Osteoblast (primary cell): Measurements from ENCODE around the gene RANBP17. TPM values are rescaled to one million over a fixed set of nuclear protein-coding genes. Genes with fewer than 3 reads are reported as not detected.
"Not testable (repeated sequence)": the region's sequence is repeated elsewhere in the genome, so short reads cannot be mapped to it uniquely, and the experiment has no call there.

Experiments used
- DNase-seq: peaks from one replicate; pipeline ENCODE4 v3.0.0; 2011; ENCODE audit warnings: low spot score, mixed read lengths; ENCODE audit not compliant: insufficient read length; ENCODE audit errors: missing footprints
- H2AFZ ChIP-seq: 2 replicates; pipeline ENCODE4 v1.6.0; 2011; ENCODE audit warnings: mild to moderate bottlenecking, low read length
- H3K27ac ChIP-seq: 2 replicates; pipeline ENCODE4 v1.5.1; 2011; ENCODE audit warnings: mild to moderate bottlenecking, low read depth, low read length, moderate library complexity
- H3K27me3 ChIP-seq: 2 replicates; pipeline ENCODE4 v1.6.0; 2012; ENCODE audit warnings: mild to moderate bottlenecking, control low read depth, inconsistent platforms, low read length, moderate library complexity; ENCODE audit not compliant: insufficient read depth
- H3K36me3 ChIP-seq: 2 replicates; pipeline ENCODE4 v1.5.1; 2011; ENCODE audit warnings: mild to moderate bottlenecking, low read length, control low read depth, moderate library complexity; ENCODE audit not compliant: insufficient read depth
- H3K4me1 ChIP-seq: 2 replicates; pipeline ENCODE4 v1.5.1; 2011; ENCODE audit warnings: mild to moderate bottlenecking, low read length, control low read depth, moderate library complexity; ENCODE audit not compliant: insufficient read depth
- H3K4me2 ChIP-seq: 2 replicates; pipeline ENCODE4 v1.6.0; 2011; ENCODE audit warnings: mild to moderate bottlenecking, low read length; ENCODE audit not compliant: insufficient read depth
- H3K4me3 ChIP-seq: fragments of 200-600 bp; sonication (generic); 3 replicates; pipeline ENCODE4 v1.5.1; 2012; ENCODE audit warnings: mild to moderate bottlenecking, low read length, inconsistent platforms; ENCODE audit not compliant: insufficient read depth
- H3K79me2 ChIP-seq: 2 replicates; pipeline ENCODE4 v1.6.0; 2012; ENCODE audit warnings: mild to moderate bottlenecking, low read length, control low read depth, inconsistent platforms; ENCODE audit not compliant: insufficient read depth
- H3K9me3 ChIP-seq: 2 replicates; pipeline ENCODE4 v1.5.1; 2011; ENCODE audit warnings: low read depth, low read length, control low read depth
- H4K20me1 ChIP-seq: 2 replicates; pipeline ENCODE4 v1.6.0; 2012; ENCODE audit warnings: mild to moderate bottlenecking, low read length, control low read depth; ENCODE audit not compliant: insufficient read depth
- total RNA-seq: library from RNA; depleted of rRNA; stranded (reverse); fragments of >200 nt; gene quantifications from 2 replicates; pipeline ENCODE4 v1.2.3, GENCODE V29; 2012
- TF ChIP-seq, protein P1 (sequence below): IDR thresholded peaks from 2 replicates; pipeline ENCODE4 v1.5.1; 2011; ENCODE audit warnings: mild to moderate bottlenecking, low read depth, low read length, moderate library complexity; ENCODE audit errors: extremely low read depth

Gene RANBP17
- total RNA-seq, 1 donor: 4.0 TPM

DNA sequence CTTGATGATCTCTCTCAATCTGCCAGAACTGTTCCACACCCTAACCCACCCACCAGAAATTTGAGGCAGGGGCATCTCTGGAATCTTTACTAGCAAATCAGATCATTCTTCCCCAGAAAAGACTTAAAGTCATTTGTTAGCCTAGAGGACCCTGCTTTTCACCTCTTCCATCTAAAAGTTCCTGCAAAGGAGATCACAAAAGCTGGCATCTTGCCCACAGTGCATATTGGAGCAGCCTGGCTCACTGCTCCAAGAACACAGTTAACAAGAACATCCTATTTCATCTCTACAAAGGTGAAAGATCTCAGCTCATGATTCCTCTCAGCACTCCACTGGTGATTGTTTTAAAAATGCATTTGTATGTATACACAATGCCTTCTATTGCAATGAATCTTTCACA is 42.0 kb upstream of the RANBP17 start:
- no peak for DNase-seq
- no peaks in the 10 kb centered on the region for H3K27me3 ChIP-seq
- H3K79me2 ChIP-seq: no peaks in the 10 kb centered on the region
- no peaks in the 10 kb centered on the region for H4K20me1 ChIP-seq
- no peaks in the 10 kb centered on the region for H3K9me3 ChIP-seq
- H3K27ac ChIP-seq: no peak overlapping the region
- H3K4me1 ChIP-seq: peaks cover 4% of the 10 kb centered on the region
- H3K36me3 ChIP-seq: no peaks in the 10 kb centered on the region
- no peak overlapping the region for H3K4me2 ChIP-seq
- TF ChIP-seq, protein P1, sequence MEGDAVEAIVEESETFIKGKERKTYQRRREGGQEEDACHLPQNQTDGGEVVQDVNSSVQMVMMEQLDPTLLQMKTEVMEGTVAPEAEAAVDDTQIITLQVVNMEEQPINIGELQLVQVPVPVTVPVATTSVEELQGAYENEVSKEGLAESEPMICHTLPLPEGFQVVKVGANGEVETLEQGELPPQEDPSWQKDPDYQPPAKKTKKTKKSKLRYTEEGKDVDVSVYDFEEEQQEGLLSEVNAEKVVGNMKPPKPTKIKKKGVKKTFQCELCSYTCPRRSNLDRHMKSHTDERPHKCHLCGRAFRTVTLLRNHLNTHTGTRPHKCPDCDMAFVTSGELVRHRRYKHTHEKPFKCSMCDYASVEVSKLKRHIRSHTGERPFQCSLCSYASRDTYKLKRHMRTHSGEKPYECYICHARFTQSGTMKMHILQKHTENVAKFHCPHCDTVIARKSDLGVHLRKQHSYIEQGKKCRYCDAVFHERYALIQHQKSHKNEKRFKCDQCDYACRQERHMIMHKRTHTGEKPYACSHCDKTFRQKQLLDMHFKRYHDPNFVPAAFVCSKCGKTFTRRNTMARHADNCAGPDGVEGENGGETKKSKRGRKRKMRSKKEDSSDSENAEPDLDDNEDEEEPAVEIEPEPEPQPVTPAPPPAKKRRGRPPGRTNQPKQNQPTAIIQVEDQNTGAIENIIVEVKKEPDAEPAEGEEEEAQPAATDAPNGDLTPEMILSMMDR: no peak
- H2AFZ ChIP-seq: no peak overlapping the region
- no peak overlapping the region for H3K4me3 ChIP-seq

GRCh38 chr5:170821257-170821800 is 40.5 kb upstream of the RANBP17 start:
- Histone ChIP-seq H3K4me1 (peaks cover 4% of the 10 kb centered on the region), H3K27ac (no peak overlapping the region)

DNA sequence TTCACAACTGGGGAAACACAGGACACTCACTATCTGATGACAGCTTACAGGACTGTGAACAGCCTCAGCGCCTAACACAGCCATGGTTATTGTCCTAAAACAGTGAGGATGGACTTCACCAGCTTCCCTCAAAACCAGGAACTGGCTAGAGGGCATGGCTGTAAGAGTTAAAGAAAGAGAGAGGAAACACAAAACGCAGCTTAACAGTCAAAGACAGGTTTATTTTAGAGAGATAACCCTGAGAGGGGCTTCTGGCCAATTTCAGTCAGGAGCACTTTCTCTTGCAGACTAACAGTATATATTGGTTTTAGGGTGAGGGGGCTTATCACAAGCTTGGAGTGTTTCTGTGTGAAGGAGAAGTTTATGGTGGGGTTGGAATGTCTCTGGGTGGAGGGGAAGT is 35.7 kb upstream of the RANBP17 start:
- TF ChIP-seq, protein P1: no peak
- no peaks in the 10 kb centered on the region for H3K4me1 ChIP-seq
- H2AFZ ChIP-seq: no peak overlapping the region
- no peak overlapping the region for H3K27ac ChIP-seq
- no peaks in the 10 kb centered on the region for H3K36me3 ChIP-seq
- no peak overlapping the region for H3K4me3 ChIP-seq
- DNase-seq: no peak
- no peaks in the 10 kb centered on the region for H3K79me2 ChIP-seq
- no peaks in the 10 kb centered on the region for H3K9me3 ChIP-seq
- H4K20me1 ChIP-seq: no peaks in the 10 kb centered on the region
- no peaks in the 10 kb centered on the region for H3K27me3 ChIP-seq
- H3K4me2 ChIP-seq: no peak overlapping the region

More at GRCh38 chr5:170821257-170821800, 40.5 kb upstream of the RANBP17 start:
- Histone ChIP-seq H3K27me3 (no peaks in the 10 kb centered on the region), H3K9me3 (no peaks in the 10 kb centered on the region), H3K4me3 (no peak overlapping the region), H2AFZ (no peak overlapping the region), H3K79me2 (no peaks in the 10 kb centered on the region), H3K36me3 (no peaks in the 10 kb centered on the region), H3K4me2 (no peak overlapping the region), H4K20me1 (no peaks in the 10 kb centered on the region)
- no peak for DNase-seq
- TF ChIP-seq, protein P1: no peak

- H2AFZ ChIP-seq: no peak overlapping the region
- no peaks in the 10 kb centered on the region for H4K20me1 ChIP-seq
Measured at GRCh38 chr5:170832241-170832640, 29.6 kb upstream of the RANBP17 start.

GRCh38 chr5:170833981-170834380 is 27.8 kb upstream of the RANBP17 start:
- H3K36me3 ChIP-seq, DNase-seq, H3K9me3 ChIP-seq, H3K27me3 ChIP-seq, H3K4me1 ChIP-seq, H3K27ac ChIP-seq, H3K79me2 ChIP-seq, H3K4me2 ChIP-seq, H3K4me3 ChIP-seq, H4K20me1 ChIP-seq, H2AFZ ChIP-seq: not testable (repeated sequence)

More at GRCh38 chr5:170832241-170832640, 29.6 kb upstream of the RANBP17 start:
- Histone ChIP-seq H3K9me3 (no peaks in the 10 kb centered on the region), H3K36me3 (no peaks in the 10 kb centered on the region), H3K27ac (no peak overlapping the region), H3K79me2 (no peaks in the 10 kb centered on the region), H3K4me1 (no peaks in the 10 kb centered on the region), H3K4me2 (no peak overlapping the region), H3K27me3 (peaks cover 2% of the 10 kb centered on the region), H3K4me3 (no peak overlapping the region)
- no peak for DNase-seq
- TF ChIP-seq, protein P1: no peak
